ENCODE results near the gene ZBTB34.

Gene ZBTB34

GRCh38 chr9:126934441-126934840, 74.0 kb downstream of the ZBTB34 start:
- Histone ChIP-seq H3K36me3 (no peaks in the 10 kb centered on the region), H3K27ac (no peak overlapping the region), H3K9me3 (no peaks in the 10 kb centered on the region), H3K4me1 (ENCODE audit: control insufficient read depth in 1 of 2, insufficient read depth in 1 of 2, low read depth in 1 of 2, low read length in 1 of 2) (no peaks in the 10 kb centered on the region), H3K27me3 (no peaks in the 10 kb centered on the region), H3K4me3 (ENCODE audit: low read depth in 1 of 2, low read length in 1 of 2) (no peak overlapping the region)
- no peak for TF ChIP-seq CTCF (IDR thresholded peaks at IDR 0.05)

Measured in neutrophil (primary cell).